GM12891 (cell line): ENCODE measurements around the gene TCF7.

Experiments used
- DNase-seq: peaks from one replicate; pipeline ENCODE4 v3.0.0; 2011; ENCODE audit warnings: low spot score; ENCODE audit not compliant: insufficient read length
- FAIRE-seq: peaks from 2 replicates; lab custom pipeline; 2011; peaks lifted over from hg19 to GRCh38; lab: Jason Lieb, UNC
- PAX5 ChIP-seq: IDR thresholded peaks from 2 replicates; pipeline ENCODE4 v1.6.1; 2011; ENCODE audit warnings: low read length, moderate library complexity, mild to moderate bottlenecking; ENCODE audit not compliant: insufficient read depth, severe bottlenecking
- POLR2A ChIP-seq: IDR thresholded peaks from 2 replicates; pipeline ENCODE4 v1.6.1; 2011; ENCODE audit warnings: low read depth, low read length, control low read depth
- POLR2AphosphoS5 ChIP-seq: IDR thresholded peaks from 2 replicates; pipeline ENCODE4 v1.6.1; 2011; ENCODE audit warnings: low read depth, low read length, control low read depth
- POU2F2 ChIP-seq: IDR thresholded peaks from 2 replicates; pipeline ENCODE4 v1.6.1; 2011; ENCODE audit warnings: low read depth, mild to moderate bottlenecking, control low read depth, low read length, moderate library complexity
- SPI1 ChIP-seq: IDR thresholded peaks from 2 replicates; pipeline ENCODE4 v1.6.1; 2011; ENCODE audit warnings: low read depth, low read length, control low read depth
- TAF1 ChIP-seq: IDR thresholded peaks from 2 replicates; pipeline ENCODE4 v1.6.1; 2011; ENCODE audit warnings: low read depth, low read length, control low read depth

Gene TCF7

GRCh38 chr5:134162592-134162991 is 48.1 kb downstream of the TCF7 start:
- TF ChIP-seq TAF1, result no peak
- no peak for TF ChIP-seq PAX5
- TF ChIP-seq SPI1, result no peak
- no peak for TF ChIP-seq POLR2A
- TF ChIP-seq POU2F2, result no peak
- no peak for TF ChIP-seq POLR2AphosphoS5
- no peak for DNase-seq
- FAIRE-seq, result no peak

GRCh38 chr5:134171972-134172371 is 57.5 kb downstream of the TCF7 start:
- DNase-seq (no peak), FAIRE-seq (no peak)
- no peak for TF ChIP-seq SPI1
- TF ChIP-seq TAF1, result no peak
- TF ChIP-seq POLR2A, result no peak
- no peak for TF ChIP-seq POLR2AphosphoS5
- no peak for TF ChIP-seq POU2F2
- TF ChIP-seq PAX5, result no peak

DNA sequence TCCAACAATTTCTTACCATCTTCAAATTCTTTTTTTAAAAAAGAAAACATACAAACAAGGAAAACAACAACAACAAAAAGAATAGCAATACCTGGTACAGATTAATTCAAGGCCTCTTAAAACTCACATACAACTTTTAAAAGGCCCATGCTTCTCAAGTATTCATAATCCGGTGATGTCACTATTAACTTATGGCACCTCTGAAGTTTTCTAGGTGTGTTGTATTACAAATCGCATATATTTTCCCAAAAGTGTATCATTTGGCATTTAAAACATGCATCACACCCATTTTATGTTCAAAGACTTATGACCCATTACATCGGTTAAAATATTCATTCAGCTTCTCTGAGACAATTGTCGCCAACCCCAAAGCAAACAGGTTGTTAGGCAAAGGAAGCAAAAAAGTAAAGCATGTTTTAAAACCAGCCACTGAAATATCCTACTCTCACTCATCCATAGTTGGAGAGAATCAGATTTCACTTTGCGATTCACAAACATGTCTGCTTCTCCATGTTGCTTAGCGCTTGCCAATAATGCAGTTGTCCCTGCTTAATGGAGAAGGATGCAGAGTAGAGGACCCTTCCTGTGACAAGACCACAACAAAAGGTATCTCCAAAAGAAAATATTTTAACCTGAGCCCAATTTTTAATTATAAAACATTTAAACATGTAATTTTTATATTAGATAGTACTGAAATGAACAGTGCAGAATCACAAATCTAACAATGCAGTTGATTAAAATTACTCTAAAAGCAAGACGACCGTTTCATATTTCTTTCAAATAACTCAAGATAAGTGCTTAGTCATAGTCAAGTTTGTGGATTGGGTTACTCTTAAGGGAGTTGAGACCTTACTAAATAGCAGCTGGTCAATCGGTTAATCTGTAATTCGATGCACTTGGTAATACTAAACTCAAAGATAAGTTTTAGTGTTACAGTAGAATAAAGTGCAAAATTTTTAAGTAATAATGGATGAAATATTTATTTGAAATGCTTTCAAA is 60.7 kb downstream of the TCF7 start:
- DNase-seq (no peak), FAIRE-seq (peak; percentile 40)
- TF ChIP-seq POU2F2, result no peak
- no peak for TF ChIP-seq SPI1
- TF ChIP-seq PAX5, result no peak
- TF ChIP-seq POLR2AphosphoS5, result no peak
- no peak for TF ChIP-seq TAF1
- no peak for TF ChIP-seq POLR2A

- DNase-seq, result no peak
- peak; percentile 50 for FAIRE-seq
Measured at GRCh38 chr5:134175921-134176510, 61.5 kb downstream of the TCF7 start.

DNA sequence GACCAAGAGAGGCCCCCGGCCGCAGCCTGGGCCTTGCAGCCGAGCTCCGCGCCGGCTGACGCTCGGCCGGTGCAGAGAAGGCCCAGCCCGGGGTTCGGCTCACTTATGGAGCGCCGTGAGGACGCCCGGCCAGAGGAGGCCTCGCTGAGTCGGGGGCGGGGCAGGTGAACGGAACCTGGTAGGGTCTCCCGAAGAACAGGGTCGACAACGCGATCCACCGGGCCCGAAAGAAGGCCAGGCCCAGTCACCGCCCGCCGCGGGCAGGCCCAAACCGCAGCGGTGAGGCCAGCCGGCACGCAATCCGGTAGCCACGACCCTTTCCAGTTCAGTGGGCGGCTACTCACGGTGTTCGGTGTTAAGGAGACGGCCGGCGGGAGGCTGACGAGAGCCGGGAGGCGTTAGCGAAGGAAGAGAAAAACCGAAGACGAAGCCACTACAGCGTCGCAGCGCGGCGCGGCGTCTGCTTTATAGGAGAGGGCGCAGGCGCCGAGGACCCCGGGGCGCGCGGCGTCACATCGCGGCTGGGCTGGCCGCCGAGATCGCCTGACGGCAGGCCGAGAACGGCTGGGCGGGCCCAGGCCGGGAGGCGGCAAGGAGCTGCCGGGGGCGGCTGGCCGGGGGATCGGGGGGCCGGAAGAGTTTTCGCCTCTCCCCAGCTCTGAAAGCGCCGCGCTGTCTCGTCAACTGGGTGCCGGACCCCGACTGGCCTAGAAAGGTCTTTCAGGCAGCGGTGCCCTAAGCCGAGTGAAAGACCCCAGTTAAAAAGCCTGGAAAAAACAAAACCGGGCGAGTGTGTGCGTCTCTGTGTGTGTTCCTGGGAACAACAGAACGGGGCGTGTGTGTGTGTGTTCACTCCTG is 62.3 kb downstream of the TCF7 start, which contains the start of gene SKP1:
Gene SKP1, minus strand, starts transcription at position 440 of the 858 bp plus-strand sequence. CDS start 2,928 bp downstream, outside the sequence.
- peak; percentile 82 for DNase-seq
- peak; percentile 93 for TF ChIP-seq POU2F2
- peak; percentile 99 for TF ChIP-seq POLR2AphosphoS5
- peak; percentile 88 for TF ChIP-seq TAF1
- TF ChIP-seq POLR2A, result peak; percentile 99
- TF ChIP-seq PAX5, result no peak
- FAIRE-seq, result peak; percentile 93

More at GRCh38 chr5:134175921-134176510, 61.5 kb downstream of the TCF7 start:
- TF ChIP-seq POLR2A, result no peak
- TF ChIP-seq SPI1, result no peak
- TF ChIP-seq TAF1, result no peak
- TF ChIP-seq PAX5, result no peak
- TF ChIP-seq POLR2AphosphoS5, result no peak
- TF ChIP-seq POU2F2, result no peak

DNA sequence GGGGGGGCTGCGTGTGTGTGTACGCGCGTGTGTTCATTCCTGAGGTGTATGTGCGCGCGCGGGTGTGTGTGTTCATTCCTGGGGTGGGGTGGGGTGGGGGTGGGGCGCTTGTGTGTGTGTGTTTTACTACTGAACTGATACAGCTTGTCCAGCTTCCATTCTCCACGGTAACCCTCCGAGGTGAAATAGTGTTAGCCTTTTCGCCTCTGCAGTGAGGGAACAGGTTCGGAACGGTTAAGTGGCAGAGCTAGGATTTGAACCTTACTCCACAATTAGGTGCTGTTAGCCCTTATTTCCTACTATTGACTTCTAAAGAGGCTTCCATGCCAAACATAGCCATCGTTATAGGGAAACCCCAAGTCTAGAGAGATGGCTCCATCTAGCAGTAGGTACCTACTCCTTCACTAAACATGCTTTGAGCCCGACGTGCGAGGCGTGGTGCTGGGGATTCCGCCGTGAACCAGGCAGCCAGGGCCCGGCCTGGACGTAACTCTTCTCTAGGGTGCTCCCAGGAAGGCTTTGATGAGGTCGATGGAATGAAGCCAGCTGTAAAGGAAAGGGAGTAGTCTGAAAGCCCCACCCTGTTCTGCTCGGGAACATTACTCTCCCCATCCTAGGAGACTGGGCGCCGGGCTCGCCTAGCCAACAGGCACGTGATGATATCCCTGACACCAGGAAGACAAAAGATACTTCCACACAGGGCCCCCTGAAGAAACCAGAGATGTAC is 63.1 kb downstream of the TCF7 start:
- DNase-seq (peak; percentile 28), FAIRE-seq (peak; percentile 43)
- TF ChIP-seq PAX5 (no peak), TAF1 (no peak), POLR2A (no peak), POU2F2 (no peak), POLR2AphosphoS5 (no peak), SPI1 (no peak)

- TF ChIP-seq POLR2A (no peak), POLR2AphosphoS5 (no peak), PAX5 (no peak), POU2F2 (no peak)
- FAIRE-seq (no peak), DNase-seq (no peak)
Measured at GRCh38 chr5:134178096-134178419, 63.6 kb downstream of the TCF7 start.

DNA sequence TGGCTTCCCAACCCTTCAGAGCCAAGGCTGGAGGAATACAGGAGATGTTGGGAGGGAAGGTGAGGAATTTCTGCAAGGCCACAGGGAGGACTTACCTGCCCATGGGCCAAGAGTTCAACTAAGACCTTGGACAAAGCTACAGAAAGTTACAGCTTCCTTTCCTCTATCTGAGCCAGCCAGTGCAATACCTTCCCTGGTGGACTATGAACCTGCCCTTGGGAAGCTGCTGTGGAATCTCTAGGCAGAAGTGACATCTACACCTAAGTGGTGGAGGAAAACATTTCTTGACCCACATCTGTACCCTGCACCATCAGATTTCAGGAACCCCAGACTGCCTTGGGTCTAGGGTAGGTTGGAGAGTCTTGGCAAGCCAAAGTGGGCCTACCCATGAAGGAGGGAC is 69.0 kb downstream of the TCF7 start:
- FAIRE-seq (no peak), DNase-seq (no peak)
- TF ChIP-seq POLR2AphosphoS5, result no peak
